K562 (cell line): Measurements from ENCODE around the gene CHTOP. TPM values are rescaled to one million over a fixed set of nuclear protein-coding genes. Genes with fewer than 3 reads are reported as not detected.

Source experiments
- E2F6 ChIP-seq, 2 experiments: IDR thresholded peaks; 2 replicates each; pipeline ENCODE4 v1.6.1; 2011; ENCODE audit warnings: borderline replicate concordance in 1 of 2, control low read depth in 1 of 2, low read depth in 1 of 2, low read length in 1 of 2, mild to moderate bottlenecking in 1 of 2, mixed read lengths in 1 of 2, moderate library complexity in 1 of 2; ENCODE audit not compliant: insufficient read depth in 1 of 2, insufficient read length in 1 of 2, poor library complexity in 1 of 2, severe bottlenecking in 1 of 2; ENCODE audit errors: extremely low read depth in 1 of 2
- FOXK2 ChIP-seq, 2 experiments: fragments of 450-650 bp; IDR thresholded peaks in 1 of 2; conservative IDR thresholded peaks in 1 of 2; 2 replicates each; pipeline ENCODE4 v1.6.1; 2016; ENCODE audit warnings: low read depth in 2 of 2, mild to moderate bottlenecking in 1 of 2
- FOXO4 ChIP-seq: fragments of 450-650 bp; formaldehyde crosslinking; IDR thresholded peaks from 2 replicates; pipeline ENCODE4 v1.4.0; 2020; ENCODE audit warnings: mild to moderate bottlenecking, moderate library complexity
- KDM5B ChIP-seq: fragments of 200-600 bp; sonication (generic); IDR thresholded peaks from 2 replicates; pipeline ENCODE4 v1.6.1; 2012; ENCODE audit warnings: low read depth, mild to moderate bottlenecking, moderate library complexity, low read length, control low read depth, inconsistent platforms; ENCODE audit not compliant: insufficient replicate concordance
- L3MBTL2 ChIP-seq: fragments of 450-650 bp; IDR thresholded peaks from 2 replicates; pipeline ENCODE4 v1.6.1; 2016; ENCODE audit warnings: mild to moderate bottlenecking, moderate library complexity
- NCOR1 ChIP-seq: fragments of 450-650 bp; IDR thresholded peaks from 2 replicates; pipeline ENCODE4 v1.6.1; 2016; ENCODE audit warnings: mild to moderate bottlenecking, moderate library complexity
- NR2C2 ChIP-seq, 2 experiments: fragments of 200-800 bp in 1 of 2; sonication (Bioruptor generic) in 1 of 2; sonication (generic) in 1 of 2; formaldehyde crosslinking in 1 of 2; IDR thresholded peaks; 2 replicates each; pipeline versions ENCODE4 v1.6.1 to v1.8.0; 2016 to 2022; ENCODE audit warnings: mild to moderate bottlenecking in 1 of 2, missing compliant biosample characterization in 1 of 2, missing genetic modification characterization in 1 of 2, missing genetic modification reagents in 1 of 2
- POLR2A ChIP-seq: fragments of 450-650 bp; conservative IDR thresholded peaks from 2 replicates; pipeline ENCODE4 v1.6.1; 2016
- PRDM10 ChIP-seq: fragments of 450-650 bp; IDR thresholded peaks from 2 replicates; pipeline ENCODE4 v1.6.1; 2018; ENCODE audit not compliant: partially characterized antibody
- THAP12 ChIP-seq: fragments of 250-450 bp; sonication (Bioruptor Pico); IDR thresholded peaks from 2 replicates; pipeline ENCODE4 v1.9.0; 2021; ENCODE audit warnings: mild to moderate bottlenecking, inconsistent platforms
- USF1 ChIP-seq: sonication (generic); formaldehyde crosslinking; IDR thresholded peaks from 2 replicates; pipeline ENCODE4 v1.9.0; 2022; ENCODE audit warnings: mild to moderate bottlenecking, missing genetic modification reagents
- YY1 ChIP-seq, 3 experiments: IDR thresholded peaks; 2 replicates each; pipeline ENCODE4 v1.6.1; 2011; ENCODE audit warnings: low read length in 2 of 3, mild to moderate bottlenecking in 2 of 3, moderate library complexity in 2 of 3, borderline replicate concordance in 1 of 3, control low read depth in 1 of 3, low read depth in 1 of 3; ENCODE audit not compliant: insufficient read depth in 3 of 3, insufficient replicate concordance in 2 of 3, control insufficient read depth in 1 of 3, insufficient read length in 1 of 3; ENCODE audit errors: extremely low read depth in 1 of 3
- ZNF175 ChIP-seq: fragments of 200-800 bp; sonication (Bioruptor generic); IDR thresholded peaks from 2 replicates; pipeline ENCODE4 v1.6.1; 2016; ENCODE audit warnings: low read depth, mild to moderate bottlenecking, missing genetic modification characterization, missing compliant biosample characterization
- ZNF253 ChIP-seq: fragments of 250-450 bp; sonication (Bioruptor Pico); conservative IDR thresholded peaks from 2 replicates; pipeline ENCODE4 v1.6.1; 2021; ENCODE audit warnings: mild to moderate bottlenecking
- ZNF3 ChIP-seq: fragments of 250-450 bp; sonication (Bioruptor Pico); IDR thresholded peaks from 2 replicates; pipeline ENCODE4 v1.5.0; 2021; ENCODE audit warnings: mild to moderate bottlenecking, moderate library complexity
- polyA plus RNA-seq, 8 experiments: library from polyadenylated mRNA; depleted of rRNA in 4 of 8; stranded (reverse) in 5 of 8; unstranded in 3 of 8; fragments of >200 nt; fragmentation: Nextera tagmentation in 2 of 8; fragmentation: Illumina TruSeq in 1 of 8; extraction: Ambion mirVana in 2 of 8; extraction: Trizol in 1 of 8; gene quantifications; 2 replicates each; pipeline versions ENCODE4 v1.2.1 to v1.2.3, GENCODE V29; 2011 to 2014; ENCODE audit warnings: inconsistent platforms in 1 of 8, missing spikeins in 1 of 8
- total RNA-seq, 7 experiments: library from RNA; depleted of rRNA in 6 of 7; stranded (reverse); fragments of >200 nt in 6 of 7; fragmentation: Illumina TruSeq in 2 of 7; extraction: Trizol in 2 of 7; gene quantifications; 2 replicates each; pipeline versions ENCODE4 v1.2.1 to v1.2.3, GENCODE V29; 2011 to 2021; ENCODE audit warnings: low replicate concordance in 1 of 7

The CHTOP gene
- total and polyA plus RNA-seq, 9 of the 15 experiments (the other 6 are each of a cell fraction or from before 2014, with no cell fraction given): 10.2 to 91.8 (median 60.8) TPM

- TF ChIP-seq USF1: no peak
- TF ChIP-seq E2F6 (IDR thresholded peaks at IDR 0.05; ENCODE audit: borderline replicate concordance in 1 of 2, extremely low read depth in 1 of 2, insufficient read depth in 1 of 2, insufficient read length in 1 of 2, low read depth in 1 of 2, low read length in 1 of 2, poor library complexity in 1 of 2, severe bottlenecking in 1 of 2): peak in 1 of 2 experiments; percentile 46
- TF ChIP-seq PRDM10: peak; percentile 33
- TF ChIP-seq KDM5B: peak; percentile 99
- peak in 2 of 3 experiments; percentile 29 to 55 for TF ChIP-seq YY1 (IDR thresholded peaks at IDR 0.05; ENCODE audit: borderline replicate concordance in 1 of 3, control insufficient read depth in 1 of 3, extremely low read depth in 1 of 3, insufficient read depth in 3 of 3, insufficient read length in 1 of 3, insufficient replicate concordance in 2 of 3, low read depth in 1 of 3, low read length in 2 of 3)
- TF ChIP-seq L3MBTL2: peak; percentile 87
- TF ChIP-seq FOXO4 (CRISPR knock-in tag): no peak
- peak; percentile 64 for TF ChIP-seq ZNF175 (CRISPR knock-in tag)
- TF ChIP-seq ZNF253 (CRISPR knock-in tag): no peak
- TF ChIP-seq NR2C2 (CRISPR knock-in tag; IDR thresholded peaks at IDR 0.05): 0 out of 2 replicates have a peak, but pooled peaks have one; percentile 32
- peak; percentile 72 for TF ChIP-seq NR2C2 (tag; IDR thresholded peaks at IDR 0.05)
- peak; percentile 92 for TF ChIP-seq POLR2A
- peak; percentile 76 to 90 for TF ChIP-seq FOXK2 (conservative IDR thresholded peaks at IDR 0.05 in 1 of 2, IDR thresholded peaks at IDR 0.05 in 1 of 2; ENCODE audit: low read depth in 2 of 2)
- no peak for TF ChIP-seq THAP12
- peak; percentile 51 for TF ChIP-seq NCOR1
- TF ChIP-seq ZNF3 (CRISPR knock-in tag): no peak
These were observed 6.8 kb upstream of the CHTOP start, which contains the start of gene S100A13 (continued) for GRCh38 chr1:153626904-153627714.
